IMR-90 (cell line): ENCODE data around the gene CTXN3. TPM values are rescaled to one million over a fixed set of nuclear protein-coding genes. Genes with fewer than 3 reads are reported as not detected.

Source experiments
- ATAC-seq: fragments of 200-7000 bp; cut with Tn5 transposase; 2 replicates; pipeline ENCODE4 v1.9.1; 2020; ENCODE audit warnings: low read depth, mild to moderate bottlenecking, moderate library complexity
- BruUV-seq: library from RNA; stranded (reverse); fragments of 400-500 nt; replicated peaks from 2 replicates; lab custom pipeline; 2021; lab: Mats Ljungman, UMichigan
- CTCF ChIA-PET: fragments of 300-600 bp; formaldehyde crosslinking; extraction: SDS; loops from one replicate; lab custom pipeline; 2021; ENCODE audit warnings: antibody characterized with exemption; lab: Yijun Ruan, JAX
- POLR2A ChIA-PET: fragments of 300-600 bp; sonication (Branson Sonifier 250); formaldehyde crosslinking; loops from one replicate; lab custom pipeline; 2022; ENCODE audit warnings: antibody characterized with exemption; ENCODE audit not compliant: unreplicated experiment; lab: Charles Lee
- DNase-seq: peaks from one replicate; pipeline ENCODE4 v3.0.0; 2013
- H2AFZ ChIP-seq: replicated peaks from 2 replicates; pipeline ENCODE3; 2013; ENCODE audit warnings: low read length, mild to moderate bottlenecking; ENCODE audit not compliant: poor library complexity
- H2AK5ac ChIP-seq: 2 replicates; pipeline ENCODE4 v1.6.1; 2013; ENCODE audit warnings: low read depth, low read length, inconsistent platforms
- H2AK9ac ChIP-seq: replicated peaks from 2 replicates; pipeline ENCODE3; 2013; ENCODE audit warnings: mild to moderate bottlenecking, low read depth, low read length, moderate library complexity; ENCODE audit not compliant: poor library complexity
- H2BK120ac ChIP-seq: 2 replicates; pipeline ENCODE4 v1.6.1; 2013; ENCODE audit warnings: low read depth, low read length, inconsistent platforms
- H2BK15ac ChIP-seq: 3 replicates; pipeline ENCODE4 v1.6.1; 2013; ENCODE audit warnings: low read depth, low read length, inconsistent platforms
- H2BK20ac ChIP-seq: 2 replicates; pipeline ENCODE4 v1.6.1; 2013; ENCODE audit warnings: low read depth, mild to moderate bottlenecking, inconsistent platforms, low read length, moderate library complexity
- H2BK5ac ChIP-seq: 2 replicates; pipeline ENCODE4 v1.6.1; 2013; ENCODE audit warnings: mild to moderate bottlenecking, low read depth, low read length, inconsistent platforms; ENCODE audit not compliant: poor library complexity, severe bottlenecking
- H3K14ac ChIP-seq: replicated peaks from 2 replicates; pipeline ENCODE4 v1.6.1; 2013; ENCODE audit warnings: low read depth, low read length, inconsistent platforms
- H3K18ac ChIP-seq: 2 replicates; pipeline ENCODE4 v1.6.1; 2013; ENCODE audit warnings: low read depth, low read length, control low read depth
- H3K23ac ChIP-seq: 2 replicates; pipeline ENCODE4 v1.6.1; 2013; ENCODE audit warnings: low read depth, low read length, inconsistent platforms
- H3K27ac ChIP-seq: 2 replicates; pipeline ENCODE4 v1.5.1; 2013; ENCODE audit warnings: mild to moderate bottlenecking, control low read depth, low read length; ENCODE audit not compliant: insufficient read depth
- H3K27me3 ChIP-seq: 2 replicates; pipeline ENCODE4 v1.6.1; 2013; ENCODE audit warnings: low read length; ENCODE audit not compliant: control insufficient read depth, insufficient read depth
- H3K36me3 ChIP-seq: 2 replicates; pipeline ENCODE4 v1.6.1; 2013; ENCODE audit warnings: low read length, mixed read lengths; ENCODE audit not compliant: control insufficient read depth, insufficient read depth
- H3K4ac ChIP-seq: 2 replicates; pipeline ENCODE4 v1.6.1; 2013; ENCODE audit warnings: low read depth, low read length, inconsistent platforms
- H3K4me1 ChIP-seq: 2 replicates; pipeline ENCODE4 v1.6.1; 2013; ENCODE audit warnings: low read length, mixed read lengths; ENCODE audit not compliant: control insufficient read depth, insufficient read depth
- H3K4me2 ChIP-seq: 2 replicates; pipeline ENCODE4 v1.6.1; 2013; ENCODE audit warnings: low read depth, mild to moderate bottlenecking, control low read depth, low read length, moderate library complexity
- H3K4me3 ChIP-seq: 2 replicates; pipeline ENCODE4 v1.5.1; 2013; ENCODE audit warnings: low read depth, mild to moderate bottlenecking, control low read depth, low read length, moderate library complexity; ENCODE audit not compliant: insufficient read depth
- H3K56ac ChIP-seq: 2 replicates; pipeline ENCODE4 v1.6.1; 2013; ENCODE audit warnings: low read length, inconsistent platforms; ENCODE audit not compliant: insufficient read depth; ENCODE audit errors: extremely low read depth
- H3K79me1 ChIP-seq, 2 experiments: 2 replicates each; pipeline ENCODE4 v1.6.1; 2013; ENCODE audit warnings: low read length in 2 of 2, inconsistent platforms in 1 of 2, low read depth in 1 of 2
- H3K9ac ChIP-seq: 2 replicates; pipeline ENCODE4 v1.6.1; 2013; ENCODE audit warnings: low read depth, low read length, control low read depth
- H3K9me1 ChIP-seq: 2 replicates; pipeline ENCODE4 v1.6.1; 2013; ENCODE audit warnings: low read length, inconsistent platforms; ENCODE audit not compliant: insufficient read depth
- H3K9me3 ChIP-seq: 2 replicates; pipeline ENCODE4 v1.6.1; 2013; ENCODE audit warnings: low read length; ENCODE audit not compliant: control insufficient read depth, insufficient read depth
- H4K20me1 ChIP-seq: 2 replicates; pipeline ENCODE4 v1.6.1; 2013; ENCODE audit warnings: low read length, inconsistent platforms; ENCODE audit not compliant: insufficient read depth
- H4K5ac ChIP-seq: 2 replicates; pipeline ENCODE4 v1.6.1; 2013; ENCODE audit warnings: mild to moderate bottlenecking, low read depth, low read length, control low read depth
- H4K8ac ChIP-seq, 2 experiments: 2 replicates each; pipeline ENCODE4 v1.6.1; 2013; ENCODE audit warnings: low read depth in 2 of 2, low read length in 2 of 2, control low read depth in 1 of 2, inconsistent platforms in 1 of 2
- H4K91ac ChIP-seq: 2 replicates; pipeline ENCODE4 v1.6.1; 2013; ENCODE audit warnings: low read depth, low read length, inconsistent platforms; ENCODE audit not compliant: insufficient read depth
- CHD1 ChIP-seq: IDR thresholded peaks from 2 replicates; pipeline ENCODE4 v1.6.1; 2012; ENCODE audit warnings: low read depth, low read length, improper control_type of control experiment
- MAZ ChIP-seq: IDR thresholded peaks from 2 replicates; pipeline ENCODE4 v1.6.1; 2012; ENCODE audit warnings: low read depth, mild to moderate bottlenecking, low read length, improper control_type of control experiment, moderate library complexity, borderline replicate concordance
- NFE2L2 ChIP-seq: fragments of 150-350 bp; IDR thresholded peaks from 2 replicates; pipeline ENCODE4 v1.6.1; 2016; ENCODE audit warnings: low read depth, mild to moderate bottlenecking, low read length
- RAD21 ChIP-seq: IDR thresholded peaks from 2 replicates; pipeline ENCODE4 v1.6.1; 2012; ENCODE audit warnings: low read length, improper control_type of control experiment
- RFX5 ChIP-seq: IDR thresholded peaks from 2 replicates; pipeline ENCODE4 v1.8.0; 2012; ENCODE audit warnings: low read depth, mild to moderate bottlenecking, low read length, moderate library complexity
- WGBS, 2 experiments: methylation state at CpG; one replicate each; pipeline versions ENCODE4 v1.1.5 to v1.1.7; 2013; ENCODE audit warnings: missing lambda C conversion rate in 2 of 2; ENCODE audit not compliant: insufficient read length in 1 of 2; ENCODE audit errors: extremely low coverage in 2 of 2; 5-methylcytosine and 5-hydroxymethylcytosine counted together
- dilution Hi-C: fragments of 300-500 bp; cut with HindIII; formaldehyde crosslinking; loops from one replicate; pipeline ENCODE4 v1.14.3; 2018; ENCODE audit warnings: low sequenced_read_pairs; ENCODE audit not compliant: unreplicated experiment
- in situ Hi-C: fragments of 300-500 bp; cut with MboI; formaldehyde crosslinking; loops from 3 replicates; pipeline ENCODE4 v1.14.3; 2019; ENCODE audit warnings: low sequenced_read_pairs, inconsistent platforms, mixed read lengths
- intact Hi-C: fragments of 100-400 bp; cut with micrococcal nuclease; formaldehyde crosslinking; loops from 2 replicates; pipeline ENCODE4 v1.10.0; 2022
- polyA plus RNA-seq, 3 experiments: library from polyadenylated mRNA; depleted of rRNA; stranded (reverse); fragments of >200 nt; gene quantifications; 2 replicates each; pipeline ENCODE4 v1.2.3, GENCODE V29; 2012; ENCODE audit warnings: low replicate concordance in 1 of 3
- total RNA-seq: library from RNA; depleted of rRNA; stranded (reverse); fragments of >200 nt; gene quantifications from 2 replicates; pipeline ENCODE4 v1.2.3, GENCODE V29; 2012
- TF ChIP-seq, protein P1 (sequence below): conservative IDR thresholded peaks from 2 replicates; pipeline ENCODE4 v1.5.1; 2012; ENCODE audit warnings: mild to moderate bottlenecking, low read depth, low read length, improper control_type of control experiment

CTXN3 gene
- total and polyA plus RNA-seq, 2 of the 4 experiments (the other 2 are of a cell fraction): not detected

GRCh38 chr5:127599320-127599719 is 49.6 kb upstream of the CTXN3 start:
- no peak overlapping the region for H4K91ac ChIP-seq
- H2BK5ac ChIP-seq: no peak overlapping the region
- H3K23ac ChIP-seq: no peak overlapping the region
- peaks cover 21% of the 10 kb centered on the region for H3K27me3 ChIP-seq
- H2AK5ac ChIP-seq: no peak overlapping the region
- no peaks in the 10 kb centered on the region for H3K79me1 ChIP-seq
- no peak overlapping the region for H3K18ac ChIP-seq
- H3K27ac ChIP-seq: no peak overlapping the region
- H4K8ac ChIP-seq: no peak overlapping the region
- no peak overlapping the region for H3K4me3 ChIP-seq
- no peak for DNase-seq
- H3K9me3 ChIP-seq: no peaks in the 10 kb centered on the region
- H2AFZ ChIP-seq: no peak overlapping the region
- no CpG with 5 or more reads among the region's 3 CpGs for WGBS, 2 experiments
- no TSS peak for BruUV-seq
- no peak overlapping the region for H2BK20ac ChIP-seq
- intact Hi-C loops (no loop called here), in situ Hi-C loops (loop anchor here (25.0 kb wide), 1 partner anchor 1238 kb away; no protein-coding TSS in a partner anchor), dilution Hi-C loops (no loop called here)
- ATAC-seq: no peak
- no peaks in the 10 kb centered on the region for H3K36me3 ChIP-seq
- no peak overlapping the region for H2AK9ac ChIP-seq
- no peaks in the 10 kb centered on the region for H4K20me1 ChIP-seq
- H3K56ac ChIP-seq: no peak overlapping the region
- no peak overlapping the region for H2BK120ac ChIP-seq
- CTCF ChIA-PET: no interaction called here
- POLR2A ChIA-PET: no interaction called here
- no peak overlapping the region for H2BK15ac ChIP-seq
- H4K5ac ChIP-seq: no peak overlapping the region
- H3K4me1 ChIP-seq: no peaks in the 10 kb centered on the region
- H3K9me1 ChIP-seq: no peaks in the 10 kb centered on the region
- H3K4me2 ChIP-seq: no peak overlapping the region
- no peak overlapping the region for H3K14ac ChIP-seq
- TF ChIP-seq CHD1 (no peak), RFX5 (no peak), RAD21 (no peak), NFE2L2 (no peak), MAZ (no peak)
- TF ChIP-seq, protein P1, sequence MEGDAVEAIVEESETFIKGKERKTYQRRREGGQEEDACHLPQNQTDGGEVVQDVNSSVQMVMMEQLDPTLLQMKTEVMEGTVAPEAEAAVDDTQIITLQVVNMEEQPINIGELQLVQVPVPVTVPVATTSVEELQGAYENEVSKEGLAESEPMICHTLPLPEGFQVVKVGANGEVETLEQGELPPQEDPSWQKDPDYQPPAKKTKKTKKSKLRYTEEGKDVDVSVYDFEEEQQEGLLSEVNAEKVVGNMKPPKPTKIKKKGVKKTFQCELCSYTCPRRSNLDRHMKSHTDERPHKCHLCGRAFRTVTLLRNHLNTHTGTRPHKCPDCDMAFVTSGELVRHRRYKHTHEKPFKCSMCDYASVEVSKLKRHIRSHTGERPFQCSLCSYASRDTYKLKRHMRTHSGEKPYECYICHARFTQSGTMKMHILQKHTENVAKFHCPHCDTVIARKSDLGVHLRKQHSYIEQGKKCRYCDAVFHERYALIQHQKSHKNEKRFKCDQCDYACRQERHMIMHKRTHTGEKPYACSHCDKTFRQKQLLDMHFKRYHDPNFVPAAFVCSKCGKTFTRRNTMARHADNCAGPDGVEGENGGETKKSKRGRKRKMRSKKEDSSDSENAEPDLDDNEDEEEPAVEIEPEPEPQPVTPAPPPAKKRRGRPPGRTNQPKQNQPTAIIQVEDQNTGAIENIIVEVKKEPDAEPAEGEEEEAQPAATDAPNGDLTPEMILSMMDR: no peak
- H3K4ac ChIP-seq: no peak overlapping the region
- no peak overlapping the region for H3K9ac ChIP-seq
